GM21528 (cell line): Measurements from ENCODE around the gene TSPAN2.
"Not testable (repeated sequence)": the region's sequence is repeated elsewhere in the genome, so short reads cannot be mapped to it uniquely, and the experiment has no call there.

Source experiments
- ATAC-seq: cut with Tn5 transposase; IDR thresholded peaks from one replicate; pipeline ENCODE4 v1.9.1; 2021; ENCODE audit warnings: mild to moderate bottlenecking, moderate library complexity; ENCODE audit not compliant: unreplicated experiment, low FRiP score

TSPAN2 gene

GRCh38 chr1:115046751-115047150, 42.6 kb downstream of the TSPAN2 start:
- ATAC-seq, result no peak

GRCh38 chr1:115041654-115042053, 47.6 kb downstream of the TSPAN2 start:
- ATAC-seq, result no peak

GRCh38 chr1:115040501-115040900, 48.8 kb downstream of the TSPAN2 start:
- ATAC-seq, result no peak

GRCh38 chr1:115036814-115037507, 52.3 kb downstream of the TSPAN2 start:
- no peak for ATAC-seq

GRCh38 chr1:115035652-115036051, 53.7 kb downstream of the TSPAN2 start:
- no peak for ATAC-seq

- ATAC-seq, result no peak
Observed at GRCh38 chr1:115031595-115031994, 57.7 kb downstream of the TSPAN2 start.

- ATAC-seq, result no peak
Observed at GRCh38 chr1:115029526-115029925, 59.8 kb downstream of the TSPAN2 start, which contains the start of gene TSHB. TSS of gene TSHB (plus strand) at chr1:115029826. CDS start at chr1:115033363, 3,537 bp downstream.

- ATAC-seq, result no peak
Observed at GRCh38 chr1:115023593-115023992, 65.7 kb downstream of the TSPAN2 start.

- ATAC-seq, result no peak
Observed at GRCh38 chr1:115021145-115021544, 68.2 kb downstream of the TSPAN2 start.

- ATAC-seq, result not testable (repeated sequence)
Observed at GRCh38 chr1:115019549-115019948, 69.8 kb downstream of the TSPAN2 start.

GRCh38 chr1:115013792-115014191, 75.5 kb downstream of the TSPAN2 start:
- ATAC-seq, result no peak

- ATAC-seq, result no peak
Observed at GRCh38 chr1:115012434-115012833, 76.9 kb downstream of the TSPAN2 start.

- ATAC-seq, result no peak
Observed at GRCh38 chr1:115012006-115012405, 77.3 kb downstream of the TSPAN2 start.

GRCh38 chr1:115006191-115006590, 83.1 kb downstream of the TSPAN2 start:
- no peak for ATAC-seq
